GM12878 (cell line): Measurements from ENCODE around the gene ADAM19. TPM values are rescaled to one million over a fixed set of nuclear protein-coding genes. Genes with fewer than 3 reads are reported as not detected.

Source experiments
- ATAC-seq: fragments of 200-7000 bp; cut with Tn5 transposase; 3 replicates; pipeline ENCODE4 v1.9.1; 2020; ENCODE audit warnings: mild to moderate bottlenecking, moderate library complexity
- BruUV-seq: library from RNA; stranded (reverse); fragments of 400-500 nt; replicated peaks from 2 replicates; lab custom pipeline; 2021; lab: Mats Ljungman, UMichigan
- CTCF ChIA-PET: fragments of 300-600 bp; sonication (Branson Sonifier 250); formaldehyde crosslinking; extraction: SDS; loops from one replicate; lab custom pipeline; 2021; ENCODE audit warnings: inconsistent platforms; lab: Yijun Ruan, JAX
- POLR2A ChIA-PET: fragments of 350-600 bp; formaldehyde crosslinking; extraction: SDS; loops from one replicate; lab custom pipeline; 2021; ENCODE audit warnings: inconsistent platforms; lab: Charles Lee
- RAD21 ChIA-PET: fragments of 300-600 bp; sonication (Branson Sonifier 250); formaldehyde crosslinking; loops from one replicate; lab custom pipeline; 2023; ENCODE audit warnings: antibody characterized with exemption; ENCODE audit not compliant: unreplicated experiment; lab: Charles Lee
- SMC1A ChIA-PET: fragments of 300-600 bp; sonication (Branson Sonifier 250); formaldehyde crosslinking; loops from one replicate; lab custom pipeline; 2023; ENCODE audit not compliant: unreplicated experiment, uncharacterized antibody; lab: Charles Lee
- DNase-seq: peaks from one replicate; pipeline ENCODE4 v3.0.0-alpha.2; 2011; ENCODE audit warnings: low read depth, low spot score
- FAIRE-seq: peaks from 3 replicates; lab custom pipeline; 2011; peaks lifted over from hg19 to GRCh38; lab: Jason Lieb, UNC
- H2AFZ ChIP-seq: 2 replicates; pipeline ENCODE4 v1.6.0; 2011; ENCODE audit warnings: low read depth, low read length, control low read depth; ENCODE audit not compliant: control insufficient read depth
- H3K27ac ChIP-seq: 2 replicates; pipeline ENCODE4 v1.5.1; 2011; ENCODE audit warnings: control low read depth; ENCODE audit not compliant: control insufficient read depth, insufficient read depth
- H3K27me3 ChIP-seq, 2 experiments: replicated peaks in 1 of 2; 2 replicates each; pipeline versions ENCODE4 v1.6.0 to v1.6.1; 2011; ENCODE audit warnings: low read length in 1 of 2; ENCODE audit not compliant: control insufficient read depth in 2 of 2, insufficient read depth in 2 of 2
- H3K36me3 ChIP-seq, 2 experiments: 2 replicates each; pipeline ENCODE4 v1.5.1; 2011; ENCODE audit warnings: low read length in 1 of 2; ENCODE audit not compliant: control insufficient read depth in 2 of 2, insufficient read depth in 2 of 2
- H3K4me1 ChIP-seq: 2 replicates; pipeline ENCODE4 v1.6.1; 2011; ENCODE audit warnings: mild to moderate bottlenecking, low read length, moderate library complexity, mixed read lengths; ENCODE audit not compliant: control insufficient read depth, insufficient read depth
- H3K4me2 ChIP-seq: 2 replicates; pipeline ENCODE4 v1.6.0; 2011; ENCODE audit warnings: control low read depth; ENCODE audit not compliant: control insufficient read depth, insufficient read depth
- H3K4me3 ChIP-seq: fragments of 200-600 bp; sonication (generic); 2 replicates; pipeline ENCODE4 v1.5.1; 2016
- H3K79me2 ChIP-seq: 2 replicates; pipeline ENCODE4 v1.6.0; 2011; ENCODE audit warnings: low read length; ENCODE audit not compliant: control insufficient read depth, insufficient read depth
- H3K9ac ChIP-seq: 2 replicates; pipeline ENCODE4 v1.8.0; 2011; ENCODE audit warnings: low read length, control low read depth, mixed read lengths; ENCODE audit not compliant: control insufficient read depth, insufficient read depth
- H3K9me3 ChIP-seq: replicated peaks from 3 replicates; pipeline ENCODE4 v1.5.1; 2011; ENCODE audit warnings: mild to moderate bottlenecking, low read length; ENCODE audit not compliant: control insufficient read depth, insufficient read depth
- H4K20me1 ChIP-seq: 2 replicates; pipeline ENCODE4 v1.6.0; 2011; ENCODE audit not compliant: control insufficient read depth, insufficient read depth
- HDAC6 ChIP-seq: fragments of 200-600 bp; sonication (generic); IDR thresholded peaks from one replicate; pipeline ENCODE4 v1.8.0; 2017; ENCODE audit warnings: antibody characterized with exemption; ENCODE audit not compliant: unreplicated experiment
- POLR2AphosphoS5 ChIP-seq: IDR thresholded peaks from 2 replicates; pipeline ENCODE4 v1.6.1; 2011; ENCODE audit warnings: mild to moderate bottlenecking, low read length, inconsistent platforms
- RAD21 ChIP-seq: IDR thresholded peaks from 2 replicates; pipeline ENCODE4 v1.6.1; 2011; ENCODE audit warnings: mild to moderate bottlenecking, low read depth, low read length, moderate library complexity; ENCODE audit not compliant: insufficient read depth
- SMC3 ChIP-seq: IDR thresholded peaks from 2 replicates; pipeline ENCODE4 v1.6.1; 2011; ENCODE audit warnings: low read length, improper control_type of control experiment, borderline replicate concordance
- TBL1XR1 ChIP-seq: IDR thresholded peaks from 2 replicates; pipeline ENCODE4 v1.6.1; 2012; ENCODE audit warnings: low read depth, low read length, improper control_type of control experiment
- TCF12 ChIP-seq: IDR thresholded peaks from 2 replicates; pipeline ENCODE4 v1.6.1; 2011; ENCODE audit warnings: low read depth, mild to moderate bottlenecking, low read length
- WGBS: methylation state at CpG from one replicate; pipeline ENCODE4 v1.1.6; 2016; ENCODE audit warnings: low lambda C conversion rate; ENCODE audit not compliant: insufficient replicate concordance, insufficient coverage; ENCODE audit errors: missing lambda C conversion rate; 5-methylcytosine and 5-hydroxymethylcytosine counted together
- in situ Hi-C: fragments of 300-500 bp; cut with MboI; formaldehyde crosslinking; loops from 9 replicates; pipeline ENCODE4 v1.14.3; 2018; ENCODE audit warnings: mixed read lengths
- intact Hi-C: fragments of 100-400 bp; cut with micrococcal nuclease; formaldehyde crosslinking; loops from one replicate; pipeline ENCODE4 v1.14.2; 2022; ENCODE audit not compliant: unreplicated experiment
- polyA plus RNA-seq, 11 experiments: library from polyadenylated mRNA; depleted of rRNA in 4 of 11; unstranded in 6 of 11; stranded (reverse) in 5 of 11; fragments of >200 nt; fragmentation: Nextera tagmentation in 4 of 11; fragmentation: Illumina TruSeq in 1 of 11; extraction: Ambion mirVana in 4 of 11; extraction: Trizol in 1 of 11; gene quantifications; 1 replicate in 1 of 11; 2 replicates in 10 of 11; pipeline versions ENCODE4 v1.2.1 to v1.2.3, GENCODE V29; 2011 to 2016; ENCODE audit warnings: inconsistent platforms in 2 of 11, missing spikeins in 2 of 11, low read depth in 1 of 11
- total RNA-seq, 4 experiments: library from RNA; depleted of rRNA in 3 of 4; stranded (reverse); fragments of >200 nt in 3 of 4; fragmentation: Illumina TruSeq in 1 of 4; extraction: Trizol in 1 of 4; gene quantifications; 2 replicates each; pipeline versions ENCODE4 v1.2.1 to v1.2.3, GENCODE V29; 2013 to 2021
- TF ChIP-seq, protein P1 (sequence below): fragments of 450-650 bp; IDR thresholded peaks from 2 replicates; pipeline ENCODE4 v1.6.1; 2016; ENCODE audit warnings: mild to moderate bottlenecking, moderate library complexity, borderline replicate concordance

Gene ADAM19
- total and polyA plus RNA-seq, 10 of the 15 experiments (the other 5 are each of a cell fraction or from before 2014, with no cell fraction given) = 16.0 to 92.8 (median 44.7) TPM

DNA sequence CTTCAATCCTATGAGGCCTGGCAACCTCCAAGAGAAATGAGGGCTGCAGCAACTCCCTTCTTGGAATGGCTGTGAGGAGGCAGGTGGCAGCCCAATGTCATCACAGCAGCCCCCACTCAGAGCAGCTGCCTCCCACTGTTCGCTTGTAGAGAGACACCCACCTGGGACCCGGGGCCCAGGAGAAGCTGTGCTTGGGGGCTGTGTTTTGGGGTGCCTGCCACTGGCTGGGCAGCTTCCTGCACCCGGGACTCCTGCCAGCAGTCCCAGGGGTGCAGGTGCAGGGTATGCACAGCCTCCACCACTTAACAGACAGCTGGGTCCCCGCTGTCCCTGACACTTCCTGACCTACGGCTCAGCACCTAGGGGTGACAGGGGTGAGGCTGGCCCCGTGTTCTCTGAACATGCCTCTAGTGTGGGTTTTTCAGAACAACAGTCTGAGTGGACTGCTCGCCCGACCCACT is 89.3 kb downstream of the ADAM19 start:
- Histone ChIP-seq H3K27ac (peak overlapping the region; percentile 24), H2AFZ (0 out of 2 replicates have a peak overlapping the region, but pooled peaks have one; percentile 12), H3K9me3 (no peaks in the 10 kb centered on the region), H3K4me1 (peaks cover 29% of the 10 kb centered on the region), H3K9ac (peak overlapping the region; percentile 28; the same call in 1 of the 2 replicates), H3K4me2 (no peak overlapping the region; the same call in 1 of the 2 replicates), H3K79me2 (no peaks in the 10 kb centered on the region), H3K36me3 (peaks cover 9 to 25% of the 10 kb centered on the region in 2 experiments; a peak in 3 of 4 replicates), H3K4me3 (no peak overlapping the region), H4K20me1 (no peaks in the 10 kb centered on the region), H3K27me3 (no peaks in the 10 kb centered on the region)
- ChIA-PET RAD21 (interaction anchor here (2.5 kb wide), 1 partner anchor 54 kb away, joined by 6 read pairs; no protein-coding TSS in a partner anchor), CTCF (interaction anchor here (1.8 to 2.5 kb wide), 5 partner anchors 9 to 258 kb away, joined by 7 to 17 read pairs (median 10); partner anchors contain the start of gene LSM11), POLR2A (no interaction called here), SMC1A (interaction anchor here (0.7 to 1.6 kb wide), 5 partner anchors 14 to 232 kb away, joined by 3 to 4 read pairs (median 4); partner anchors contain the start of gene ADAM19)
- in situ Hi-C loops = no loop called here
- no peak for FAIRE-seq
- 21% methylated on average over 8 of the region's 8 CpGs for WGBS
- intact Hi-C loops = no loop called here
- no TSS peak for BruUV-seq
- TF ChIP-seq POLR2AphosphoS5 = 0 out of 2 replicates have a peak, but pooled peaks have one; percentile 3
- no peak for TF ChIP-seq RAD21
- no peak for TF ChIP-seq TBL1XR1
- TF ChIP-seq HDAC6 = no peak
- peak; percentile 24; the same call in 1 of the 2 replicates for TF ChIP-seq TCF12
- TF ChIP-seq, protein P1, sequence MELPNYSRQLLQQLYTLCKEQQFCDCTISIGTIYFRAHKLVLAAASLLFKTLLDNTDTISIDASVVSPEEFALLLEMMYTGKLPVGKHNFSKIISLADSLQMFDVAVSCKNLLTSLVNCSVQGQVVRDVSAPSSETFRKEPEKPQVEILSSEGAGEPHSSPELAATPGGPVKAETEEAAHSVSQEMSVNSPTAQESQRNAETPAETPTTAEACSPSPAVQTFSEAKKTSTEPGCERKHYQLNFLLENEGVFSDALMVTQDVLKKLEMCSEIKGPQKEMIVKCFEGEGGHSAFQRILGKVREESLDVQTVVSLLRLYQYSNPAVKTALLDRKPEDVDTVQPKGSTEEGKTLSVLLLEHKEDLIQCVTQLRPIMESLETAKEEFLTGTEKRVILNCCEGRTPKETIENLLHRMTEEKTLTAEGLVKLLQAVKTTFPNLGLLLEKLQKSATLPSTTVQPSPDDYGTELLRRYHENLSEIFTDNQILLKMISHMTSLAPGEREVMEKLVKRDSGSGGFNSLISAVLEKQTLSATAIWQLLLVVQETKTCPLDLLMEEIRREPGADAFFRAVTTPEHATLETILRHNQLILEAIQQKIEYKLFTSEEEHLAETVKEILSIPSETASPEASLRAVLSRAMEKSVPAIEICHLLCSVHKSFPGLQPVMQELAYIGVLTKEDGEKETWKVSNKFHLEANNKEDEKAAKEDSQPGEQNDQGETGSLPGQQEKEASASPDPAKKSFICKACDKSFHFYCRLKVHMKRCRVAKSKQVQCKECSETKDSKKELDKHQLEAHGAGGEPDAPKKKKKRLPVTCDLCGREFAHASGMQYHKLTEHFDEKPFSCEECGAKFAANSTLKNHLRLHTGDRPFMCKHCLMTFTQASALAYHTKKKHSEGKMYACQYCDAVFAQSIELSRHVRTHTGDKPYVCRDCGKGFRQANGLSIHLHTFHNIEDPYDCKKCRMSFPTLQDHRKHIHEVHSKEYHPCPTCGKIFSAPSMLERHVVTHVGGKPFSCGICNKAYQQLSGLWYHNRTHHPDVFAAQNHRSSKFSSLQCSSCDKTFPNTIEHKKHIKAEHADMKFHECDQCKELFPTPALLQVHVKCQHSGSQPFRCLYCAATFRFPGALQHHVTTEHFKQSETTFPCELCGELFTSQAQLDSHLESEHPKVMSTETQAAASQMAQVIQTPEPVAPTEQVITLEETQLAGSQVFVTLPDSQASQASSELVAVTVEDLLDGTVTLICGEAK = no peak
- TF ChIP-seq SMC3 = no peak
- DNase-seq = no peak
- ATAC-seq = peak; percentile 43
